Natural killer cell (primary cell): ENCODE data around the gene S100A3. TPM values are rescaled to one million over a fixed set of nuclear protein-coding genes. Genes with fewer than 3 reads are reported as not detected.

Source experiments
- ATAC-seq, 3 donors: fragments of 150-1000 bp in 2 of 3; fragments of 200-7000 bp in 1 of 3; cut with Tn5 transposase; 1 replicate in 1 of 3; 2 replicates in 2 of 3; pipeline ENCODE4 v1.10.0; 2021; ENCODE audit warnings: mild to moderate bottlenecking in 2 of 3, moderate library complexity in 2 of 3
- DNase-seq, 2 donors: peaks; one replicate each; pipeline versions ENCODE4 v3.0.0 to v3.0.0-alpha.2; 2013 to 2021; ENCODE audit warnings: mixed read lengths in 1 of 2
- H3K27ac ChIP-seq: one replicate; pipeline ENCODE4 v1.5.1; 2013; ENCODE audit warnings: mild to moderate bottlenecking, low read length
- H3K27me3 ChIP-seq: one replicate; pipeline ENCODE4 v1.6.1; 2013; ENCODE audit warnings: low read length; ENCODE audit not compliant: control insufficient read depth, insufficient read depth
- H3K36me3 ChIP-seq: one replicate; pipeline ENCODE4 v1.6.1; 2013; ENCODE audit warnings: low read length; ENCODE audit not compliant: control insufficient read depth, insufficient read depth
- H3K4me1 ChIP-seq: one replicate; pipeline ENCODE4 v1.6.1; 2013; ENCODE audit warnings: low read length; ENCODE audit not compliant: control insufficient read depth, insufficient read depth
- H3K4me3 ChIP-seq: one replicate; pipeline ENCODE4 v1.5.1; 2013; ENCODE audit warnings: low read length
- H3K9me3 ChIP-seq: one replicate; pipeline ENCODE4 v1.6.1; 2013; ENCODE audit warnings: low read length; ENCODE audit not compliant: control insufficient read depth, insufficient read depth
- H3K27ac Mint-ChIP-seq, 2 donors: one replicate each; pipeline ENCODE4 v1.8.0; 2022; ENCODE audit warnings: mild to moderate bottlenecking in 2 of 2, mixed read lengths in 2 of 2, moderate library complexity in 1 of 2
- H3K27me3 Mint-ChIP-seq, 2 donors: one replicate each; pipeline ENCODE4 v1.8.0; 2022; ENCODE audit warnings: low read depth in 2 of 2, mixed read lengths in 2 of 2
- H3K36me3 Mint-ChIP-seq: one replicate; pipeline ENCODE4 v1.8.0; 2022; ENCODE audit warnings: mixed read lengths
- H3K4me1 Mint-ChIP-seq, 2 donors: one replicate each; pipeline ENCODE4 v1.8.0; 2022; ENCODE audit warnings: mixed read lengths in 2 of 2
- H3K4me3 Mint-ChIP-seq: one replicate; pipeline ENCODE4 v1.8.0; 2022; ENCODE audit warnings: mild to moderate bottlenecking, moderate library complexity, mixed read lengths
- H3K9me3 Mint-ChIP-seq, 2 donors: one replicate each; pipeline ENCODE4 v1.8.0; 2022; ENCODE audit warnings: mixed read lengths in 2 of 2
- CTCF ChIP-seq: fragments of 200-600 bp; IDR thresholded peaks from one replicate; pipeline ENCODE4 v1.8.0; 2022; ENCODE audit warnings: antibody characterized with exemption
- WGBS: methylation state at CpG from one replicate; pipeline ENCODE4 v1.1.7; 2013; ENCODE audit warnings: missing lambda C conversion rate; ENCODE audit not compliant: insufficient coverage; 5-methylcytosine and 5-hydroxymethylcytosine counted together
- intact Hi-C: fragments of 100-400 bp; cut with micrococcal nuclease; formaldehyde crosslinking; loops from one replicate; pipeline ENCODE4 v1.14.2; 2022
- total RNA-seq, 4 donors: library from RNA; stranded (reverse); fragments of 120-200 nt in 1 of 4; gene quantifications; one replicate each; pipeline versions ENCODE4 v1.2.3 to v1.2.4, GENCODE V29; 2013 to 2022

S100A3 gene
- total RNA-seq, 3 donors from 2014 or later (not counting 1 experiment from before 2014, with no cell fraction given) = not detected

GRCh38 chr1:153566414-153567371, 17.6 kb upstream of the S100A3 start:
- peak; percentile 86 to 88 (median 87) for ATAC-seq
- H3K36me3 ChIP-seq = no peaks in the 10 kb centered on the region
- peak; percentile 74 to 77 for DNase-seq
- peaks cover 25 to 34% of the 10 kb centered on the region in 2 donors for H3K4me1 Mint-ChIP-seq
- H3K27ac Mint-ChIP-seq = peak overlapping the region; percentile 67 to 98
- peak overlapping the region; percentile 81 for H3K27ac ChIP-seq
- H3K4me3 Mint-ChIP-seq = no peak overlapping the region
- H3K9me3 ChIP-seq = no peaks in the 10 kb centered on the region
- H3K9me3 Mint-ChIP-seq = no peaks in the 10 kb centered on the region
- WGBS = 55% methylated on average over 16 of the region's 16 CpGs
- peaks cover 37% of the 10 kb centered on the region for H3K4me1 ChIP-seq
- H3K27me3 ChIP-seq = no peaks in the 10 kb centered on the region
- intact Hi-C loops = no loop called here
- H3K27me3 Mint-ChIP-seq = peaks cover 0 to 12% of the 10 kb centered on the region in 2 donors
- H3K4me3 ChIP-seq = no peak overlapping the region
- TF ChIP-seq CTCF = no peak
- H3K36me3 Mint-ChIP-seq = no peaks in the 10 kb centered on the region

- H3K27me3 ChIP-seq = no peaks in the 10 kb centered on the region
- H3K4me3 ChIP-seq = no peak within 1 kb of the TSS
- H3K27ac ChIP-seq = peak within 1 kb of the TSS; percentile 81
- peak within 1 kb of the TSS; percentile 36 for H3K4me3 Mint-ChIP-seq
- H3K36me3 Mint-ChIP-seq = no peaks in the 10 kb centered on the region
- H3K4me1 ChIP-seq = peaks cover 37% of the 10 kb centered on the region
- peak within 1 kb of the TSS; percentile 67 to 98 for H3K27ac Mint-ChIP-seq
- intact Hi-C loops = no loop called here
- no peak for TF ChIP-seq CTCF
- H3K9me3 ChIP-seq = no peaks in the 10 kb centered on the region
- WGBS = 43% methylated on average over 8 of the region's 8 CpGs
- H3K36me3 ChIP-seq = no peaks in the 10 kb centered on the region
- ATAC-seq (peak; percentile 27 to 56 (median 50)), DNase-seq (peak; percentile 38 to 49)
- H3K27me3 Mint-ChIP-seq = peaks cover 0 to 9% of the 10 kb centered on the region in 2 donors
- H3K4me1 Mint-ChIP-seq = peaks cover 25 to 34% of the 10 kb centered on the region in 2 donors
- H3K9me3 Mint-ChIP-seq = no peaks in the 10 kb centered on the region
Observed at GRCh38 chr1:153565529-153566374, 16.7 kb upstream of the S100A3 start, which contains the start of gene S100A2. TSS of gene S100A2 (minus strand) at chr1:153565844. CDS start at chr1:153563877, 1,967 bp downstream.

- no peak overlapping the region for H3K4me3 Mint-ChIP-seq
Observed at GRCh38 chr1:153563991-153564390, 14.9 kb upstream of the S100A3 start.

More at GRCh38 chr1:153563991-153564390, 14.9 kb upstream of the S100A3 start:
- intact Hi-C loops = no loop called here
- H3K9me3 ChIP-seq = no peaks in the 10 kb centered on the region
- no peaks in the 10 kb centered on the region for H3K9me3 Mint-ChIP-seq
- no peaks in the 10 kb centered on the region for H3K27me3 Mint-ChIP-seq
- no peak overlapping the region for H3K4me3 ChIP-seq
- ATAC-seq (no peak), DNase-seq (no peak)
- H3K27me3 ChIP-seq = no peaks in the 10 kb centered on the region
- peaks cover 37% of the 10 kb centered on the region for H3K4me1 ChIP-seq
- H3K27ac ChIP-seq = no peak overlapping the region
- 94% methylated on average over 7 of the region's 7 CpGs for WGBS
- no peak for TF ChIP-seq CTCF
- no peaks in the 10 kb centered on the region for H3K36me3 Mint-ChIP-seq
- no peaks in the 10 kb centered on the region for H3K36me3 ChIP-seq
- H3K27ac Mint-ChIP-seq = no peak overlapping the region
- H3K4me1 Mint-ChIP-seq = peaks cover 25 to 34% of the 10 kb centered on the region in 2 donors
